Measurements from ENCODE around the gene NMRAL1.

DNA sequence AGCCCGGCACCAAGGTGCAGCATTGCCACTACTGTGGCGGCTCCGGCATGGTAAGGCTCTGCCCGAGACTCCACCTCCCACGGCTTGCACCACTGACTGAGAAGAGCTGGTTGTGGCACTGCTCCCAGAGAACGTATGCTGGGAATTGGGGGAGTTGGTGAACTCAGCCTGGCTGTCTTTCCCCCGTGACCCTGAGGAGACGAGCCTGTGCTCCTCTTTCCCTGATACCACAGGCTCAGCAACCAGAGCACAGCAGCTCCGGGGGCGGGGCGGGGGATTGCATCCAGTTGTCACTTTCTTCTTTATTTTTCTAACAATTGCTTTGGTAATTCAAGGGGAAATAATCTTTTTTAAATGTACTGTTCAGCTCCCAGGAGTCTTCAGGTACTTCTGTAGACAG is 32.1 kb downstream of the NMRAL1 start:
- no peak for TF ChIP-seq POLR2A (IDR thresholded peaks at IDR 0.05)
- TF ChIP-seq, protein P1, sequence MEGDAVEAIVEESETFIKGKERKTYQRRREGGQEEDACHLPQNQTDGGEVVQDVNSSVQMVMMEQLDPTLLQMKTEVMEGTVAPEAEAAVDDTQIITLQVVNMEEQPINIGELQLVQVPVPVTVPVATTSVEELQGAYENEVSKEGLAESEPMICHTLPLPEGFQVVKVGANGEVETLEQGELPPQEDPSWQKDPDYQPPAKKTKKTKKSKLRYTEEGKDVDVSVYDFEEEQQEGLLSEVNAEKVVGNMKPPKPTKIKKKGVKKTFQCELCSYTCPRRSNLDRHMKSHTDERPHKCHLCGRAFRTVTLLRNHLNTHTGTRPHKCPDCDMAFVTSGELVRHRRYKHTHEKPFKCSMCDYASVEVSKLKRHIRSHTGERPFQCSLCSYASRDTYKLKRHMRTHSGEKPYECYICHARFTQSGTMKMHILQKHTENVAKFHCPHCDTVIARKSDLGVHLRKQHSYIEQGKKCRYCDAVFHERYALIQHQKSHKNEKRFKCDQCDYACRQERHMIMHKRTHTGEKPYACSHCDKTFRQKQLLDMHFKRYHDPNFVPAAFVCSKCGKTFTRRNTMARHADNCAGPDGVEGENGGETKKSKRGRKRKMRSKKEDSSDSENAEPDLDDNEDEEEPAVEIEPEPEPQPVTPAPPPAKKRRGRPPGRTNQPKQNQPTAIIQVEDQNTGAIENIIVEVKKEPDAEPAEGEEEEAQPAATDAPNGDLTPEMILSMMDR (IDR thresholded peaks at IDR 0.05), result no peak

Data from lower leg skin (tissue), 3 donors.